Panc1 (cell line): ENCODE data around the gene FAM81B. TPM values are rescaled to one million over a fixed set of nuclear protein-coding genes. Genes with fewer than 3 reads are reported as not detected.
"Not testable (repeated sequence)": the region's sequence is repeated elsewhere in the genome, so short reads cannot be mapped to it uniquely, and the experiment has no call there.

Experiments
- ATAC-seq: fragments of 200-7000 bp; cut with Tn5 transposase; 2 replicates; pipeline ENCODE4 v1.9.1; 2020; ENCODE audit warnings: mild to moderate bottlenecking, moderate library complexity
- BruUV-seq: library from RNA; stranded (reverse); fragments of 400-500 nt; replicated peaks from 2 replicates; lab custom pipeline; 2021; lab: Mats Ljungman, UMichigan
- CTCF ChIA-PET: fragments of 300-600 bp; sonication (Branson Sonifier 250); formaldehyde crosslinking; loops from one replicate; lab custom pipeline; 2022; ENCODE audit warnings: antibody characterized with exemption; lab: Charles Lee
- POLR2A ChIA-PET: fragments of 300-600 bp; sonication (Branson Sonifier 250); formaldehyde crosslinking; loops from one replicate; lab custom pipeline; 2022; ENCODE audit warnings: antibody characterized with exemption; lab: Charles Lee
- DNase-seq: peaks from one replicate; pipeline ENCODE4 v3.0.0-alpha.2; 2010; ENCODE audit warnings: low read depth, low spot score
- H3K27ac ChIP-seq: 2 replicates; pipeline ENCODE4 v1.5.1; 2011; ENCODE audit warnings: mild to moderate bottlenecking, low read length, inconsistent platforms
- H3K27me3 ChIP-seq: fragments of 200-500 bp; sonication (Bioruptor generic); 2 replicates; pipeline ENCODE4 v1.6.0; 2014; ENCODE audit warnings: low read length, inconsistent platforms; ENCODE audit not compliant: control insufficient read depth, insufficient read depth
- H3K36me3 ChIP-seq: fragments of 200-500 bp; sonication (Bioruptor generic); 2 replicates; pipeline ENCODE4 v1.5.1; 2014; ENCODE audit warnings: inconsistent platforms, mild to moderate bottlenecking, low read length, moderate library complexity; ENCODE audit not compliant: control insufficient read depth, insufficient read depth
- H3K4me1 ChIP-seq: 2 replicates; pipeline ENCODE4 v1.5.1; 2011; ENCODE audit warnings: inconsistent platforms, mild to moderate bottlenecking, low read length, moderate library complexity; ENCODE audit not compliant: control insufficient read depth, insufficient read depth
- H3K4me3 ChIP-seq, 2 experiments: 2 replicates each; pipeline ENCODE4 v1.5.1; 2011 to 2012; ENCODE audit warnings: low read depth in 2 of 2, low read length in 2 of 2, mild to moderate bottlenecking in 2 of 2, inconsistent platforms in 1 of 2, moderate library complexity in 1 of 2
- H3K9me3 ChIP-seq: fragments of 200-500 bp; sonication (Bioruptor generic); 2 replicates; pipeline ENCODE4 v1.5.1; 2014; ENCODE audit warnings: low read depth, mild to moderate bottlenecking, inconsistent platforms, low read length, moderate library complexity; ENCODE audit not compliant: control insufficient read depth, insufficient read depth
- CTCF ChIP-seq: fragments of 450-650 bp; IDR thresholded peaks from 2 replicates; pipeline ENCODE4 v1.5.1; 2017; ENCODE audit warnings: mild to moderate bottlenecking
- POLR2AphosphoS5 ChIP-seq: IDR thresholded peaks from 2 replicates; pipeline ENCODE4 v1.6.1; 2012; ENCODE audit warnings: mild to moderate bottlenecking, low read depth, low read length, moderate library complexity
- REST ChIP-seq, 2 experiments: IDR thresholded peaks; 2 replicates each; pipeline ENCODE4 v1.6.1; 2011 to 2012; ENCODE audit warnings: low read depth in 2 of 2, control low read depth in 1 of 2, low read length in 1 of 2, mild to moderate bottlenecking in 1 of 2, moderate library complexity in 1 of 2; ENCODE audit not compliant: insufficient read depth in 1 of 2
- SIN3A ChIP-seq: IDR thresholded peaks from 2 replicates; pipeline ENCODE4 v1.6.1; 2012; ENCODE audit warnings: low read depth, mild to moderate bottlenecking, low read length, moderate library complexity, borderline replicate concordance; ENCODE audit not compliant: insufficient read depth
- TCF7L2 ChIP-seq: IDR thresholded peaks from 2 replicates; pipeline ENCODE4 v1.6.1; 2011; ENCODE audit warnings: mild to moderate bottlenecking, low read depth, low read length, inconsistent platforms
- in situ Hi-C: cut with HindIII; loops from 2 replicates; pipeline ENCODE4 v1.10.0; 2016; ENCODE audit warnings: low sequenced_read_pairs, low pct_unique_long_range_greater_than_20kb
- intact Hi-C: fragments of 100-400 bp; cut with micrococcal nuclease; formaldehyde crosslinking; loops from one replicate; pipeline ENCODE4 v1.10.0; 2022; ENCODE audit not compliant: unreplicated experiment
- total RNA-seq: library from RNA; stranded (reverse); gene quantifications from one replicate; pipeline ENCODE4 v1.2.1, GENCODE V29; 2021; ENCODE audit not compliant: unreplicated experiment

Gene FAM81B
- total RNA-seq, 1 experiment from 2014 or later = not detected

- Histone ChIP-seq H3K36me3 (no peaks in the 10 kb centered on the region), H3K27ac (no peak overlapping the region), H3K4me1 (no peaks in the 10 kb centered on the region), H3K9me3 (no peaks in the 10 kb centered on the region), H3K27me3 (no peaks in the 10 kb centered on the region), H3K4me3 (no peak overlapping the region)
- ATAC-seq (no peak), DNase-seq (no peak)
- no TSS peak for BruUV-seq
- in situ Hi-C loops (no loop called here), intact Hi-C loops (no loop called here)
- TF ChIP-seq POLR2AphosphoS5 (no peak), TCF7L2 (no peak), CTCF (no peak), SIN3A (no peak), REST (IDR thresholded peaks at IDR 0.05; ENCODE audit: insufficient read depth in 1 of 2, low read depth in 2 of 2, low read length in 1 of 2) (no peak)
- ChIA-PET CTCF (no interaction called here), POLR2A (no interaction called here)
Observed at GRCh38 chr5:95385334-95385733, 5.8 kb upstream of the FAM81B start.

- ATAC-seq, H3K4me1 ChIP-seq, H3K27ac ChIP-seq, H3K36me3 ChIP-seq, in situ Hi-C loops, CTCF ChIA-PET, H3K4me3 ChIP-seq, POLR2A ChIA-PET, DNase-seq, H3K9me3 ChIP-seq, intact Hi-C loops, BruUV-seq: not testable (repeated sequence)
- peaks cover 14% of the 10 kb centered on the region; the same call in 1 of the 2 replicates for H3K27me3 ChIP-seq
Observed at GRCh38 chr5:95391965-95392364, 799 bp downstream of the FAM81B start.

- no peaks in the 10 kb centered on the region for H3K4me1 ChIP-seq
- H3K27me3 ChIP-seq = peaks cover 14% of the 10 kb centered on the region; the same call in 1 of the 2 replicates
- TF ChIP-seq TCF7L2 = no peak
- no peak for TF ChIP-seq POLR2AphosphoS5
- no peak for TF ChIP-seq REST (IDR thresholded peaks at IDR 0.05; ENCODE audit: insufficient read depth in 1 of 2, low read depth in 2 of 2, low read length in 1 of 2)
- TF ChIP-seq SIN3A = no peak
- no peak for TF ChIP-seq CTCF
- ATAC-seq (no peak), DNase-seq (no peak)
- ChIA-PET CTCF (no interaction called here), POLR2A (no interaction called here)
- no peaks in the 10 kb centered on the region for H3K36me3 ChIP-seq
- in situ Hi-C loops (no loop called here), intact Hi-C loops (no loop called here)
- H3K4me3 ChIP-seq = no peak overlapping the region
- H3K9me3 ChIP-seq = no peaks in the 10 kb centered on the region
- BruUV-seq = no TSS peak
- H3K27ac ChIP-seq = no peak overlapping the region
Observed at GRCh38 chr5:95392593-95393182, 1.5 kb downstream of the FAM81B start.
